GM12878 (cell line): ENCODE data around the gene LSM5. TPM values are rescaled to one million over a fixed set of nuclear protein-coding genes. Genes with fewer than 3 reads are reported as not detected.

ENCODE experiments used
- ATAC-seq: fragments of 200-7000 bp; cut with Tn5 transposase; 3 replicates; pipeline ENCODE4 v1.9.1; 2020; ENCODE audit warnings: mild to moderate bottlenecking, moderate library complexity
- BruUV-seq: library from RNA; stranded (reverse); fragments of 400-500 nt; replicated peaks from 2 replicates; lab custom pipeline; 2021; lab: Mats Ljungman, UMichigan
- CTCF ChIA-PET: fragments of 300-600 bp; sonication (Branson Sonifier 250); formaldehyde crosslinking; extraction: SDS; loops from one replicate; lab custom pipeline; 2021; ENCODE audit warnings: inconsistent platforms; lab: Yijun Ruan, JAX
- POLR2A ChIA-PET: fragments of 350-600 bp; formaldehyde crosslinking; extraction: SDS; loops from one replicate; lab custom pipeline; 2021; ENCODE audit warnings: inconsistent platforms; lab: Charles Lee
- RAD21 ChIA-PET: fragments of 300-600 bp; sonication (Branson Sonifier 250); formaldehyde crosslinking; loops from one replicate; lab custom pipeline; 2023; ENCODE audit warnings: antibody characterized with exemption; ENCODE audit not compliant: unreplicated experiment; lab: Charles Lee
- SMC1A ChIA-PET: fragments of 300-600 bp; sonication (Branson Sonifier 250); formaldehyde crosslinking; loops from one replicate; lab custom pipeline; 2023; ENCODE audit not compliant: unreplicated experiment, uncharacterized antibody; lab: Charles Lee
- DNase-seq: peaks from one replicate; pipeline ENCODE4 v3.0.0-alpha.2; 2011; ENCODE audit warnings: low read depth, low spot score
- FAIRE-seq: peaks from 3 replicates; lab custom pipeline; 2011; peaks lifted over from hg19 to GRCh38; lab: Jason Lieb, UNC
- H2AFZ ChIP-seq: 2 replicates; pipeline ENCODE4 v1.6.0; 2011; ENCODE audit warnings: low read depth, low read length, control low read depth; ENCODE audit not compliant: control insufficient read depth
- H3K27ac ChIP-seq: 2 replicates; pipeline ENCODE4 v1.5.1; 2011; ENCODE audit warnings: control low read depth; ENCODE audit not compliant: control insufficient read depth, insufficient read depth
- H3K27me3 ChIP-seq, 2 experiments: replicated peaks in 1 of 2; 2 replicates each; pipeline versions ENCODE4 v1.6.0 to v1.6.1; 2011; ENCODE audit warnings: low read length in 1 of 2; ENCODE audit not compliant: control insufficient read depth in 2 of 2, insufficient read depth in 2 of 2
- H3K36me3 ChIP-seq, 2 experiments: 2 replicates each; pipeline ENCODE4 v1.5.1; 2011; ENCODE audit warnings: low read length in 1 of 2; ENCODE audit not compliant: control insufficient read depth in 2 of 2, insufficient read depth in 2 of 2
- H3K4me1 ChIP-seq: 2 replicates; pipeline ENCODE4 v1.6.1; 2011; ENCODE audit warnings: mild to moderate bottlenecking, low read length, moderate library complexity, mixed read lengths; ENCODE audit not compliant: control insufficient read depth, insufficient read depth
- H3K4me2 ChIP-seq: 2 replicates; pipeline ENCODE4 v1.6.0; 2011; ENCODE audit warnings: control low read depth; ENCODE audit not compliant: control insufficient read depth, insufficient read depth
- H3K4me3 ChIP-seq: fragments of 200-600 bp; sonication (generic); 2 replicates; pipeline ENCODE4 v1.5.1; 2016
- H3K79me2 ChIP-seq: 2 replicates; pipeline ENCODE4 v1.6.0; 2011; ENCODE audit warnings: low read length; ENCODE audit not compliant: control insufficient read depth, insufficient read depth
- H3K9ac ChIP-seq: 2 replicates; pipeline ENCODE4 v1.8.0; 2011; ENCODE audit warnings: low read length, control low read depth, mixed read lengths; ENCODE audit not compliant: control insufficient read depth, insufficient read depth
- H3K9me3 ChIP-seq: replicated peaks from 3 replicates; pipeline ENCODE4 v1.5.1; 2011; ENCODE audit warnings: mild to moderate bottlenecking, low read length; ENCODE audit not compliant: control insufficient read depth, insufficient read depth
- H4K20me1 ChIP-seq: 2 replicates; pipeline ENCODE4 v1.6.0; 2011; ENCODE audit not compliant: control insufficient read depth, insufficient read depth
- BMI1 ChIP-seq: fragments of 450-650 bp; IDR thresholded peaks from 2 replicates; pipeline ENCODE4 v1.6.1; 2016; ENCODE audit warnings: mild to moderate bottlenecking, moderate library complexity, borderline replicate concordance
- IKZF2 ChIP-seq, 2 experiments: fragments of 450-650 bp; IDR thresholded peaks; 2 replicates each; pipeline ENCODE4 v1.6.1; 2017; ENCODE audit warnings: mild to moderate bottlenecking in 2 of 2, moderate library complexity in 2 of 2
- MEF2B ChIP-seq: fragments of 450-650 bp; IDR thresholded peaks from 2 replicates; pipeline ENCODE4 v1.6.1; 2018; ENCODE audit warnings: mild to moderate bottlenecking, moderate library complexity; ENCODE audit not compliant: partially characterized antibody, poor library complexity, severe bottlenecking
- POLR2AphosphoS5 ChIP-seq: IDR thresholded peaks from 2 replicates; pipeline ENCODE4 v1.6.1; 2011; ENCODE audit warnings: mild to moderate bottlenecking, low read length, inconsistent platforms
- POU2F2 ChIP-seq: IDR thresholded peaks from 3 replicates; pipeline ENCODE4 v1.6.1; 2011; ENCODE audit warnings: low read depth, mild to moderate bottlenecking, low read length, borderline replicate concordance
- RELA ChIP-seq: fragments of 450-650 bp; IDR thresholded peaks from 2 replicates; pipeline ENCODE4 v1.8.0; 2014; ENCODE audit warnings: borderline replicate concordance; ENCODE audit not compliant: partially characterized antibody
- TCF12 ChIP-seq: IDR thresholded peaks from 2 replicates; pipeline ENCODE4 v1.6.1; 2011; ENCODE audit warnings: low read depth, mild to moderate bottlenecking, low read length
- ZNF274 ChIP-seq: IDR thresholded peaks from one replicate; pipeline ENCODE4 v1.8.0; 2011; ENCODE audit not compliant: insufficient read length, insufficient read depth
- WGBS: methylation state at CpG from one replicate; pipeline ENCODE4 v1.1.6; 2016; ENCODE audit warnings: low lambda C conversion rate; ENCODE audit not compliant: insufficient replicate concordance, insufficient coverage; ENCODE audit errors: missing lambda C conversion rate; 5-methylcytosine and 5-hydroxymethylcytosine counted together
- in situ Hi-C: fragments of 300-500 bp; cut with MboI; formaldehyde crosslinking; loops from 9 replicates; pipeline ENCODE4 v1.14.3; 2018; ENCODE audit warnings: mixed read lengths
- intact Hi-C: fragments of 100-400 bp; cut with micrococcal nuclease; formaldehyde crosslinking; loops from one replicate; pipeline ENCODE4 v1.14.2; 2022; ENCODE audit not compliant: unreplicated experiment
- polyA plus RNA-seq, 11 experiments: library from polyadenylated mRNA; depleted of rRNA in 4 of 11; unstranded in 6 of 11; stranded (reverse) in 5 of 11; fragments of >200 nt; fragmentation: Nextera tagmentation in 4 of 11; fragmentation: Illumina TruSeq in 1 of 11; extraction: Ambion mirVana in 4 of 11; extraction: Trizol in 1 of 11; gene quantifications; 1 replicate in 1 of 11; 2 replicates in 10 of 11; pipeline versions ENCODE4 v1.2.1 to v1.2.3, GENCODE V29; 2011 to 2016; ENCODE audit warnings: inconsistent platforms in 2 of 11, missing spikeins in 2 of 11, low read depth in 1 of 11
- total RNA-seq, 4 experiments: library from RNA; depleted of rRNA in 3 of 4; stranded (reverse); fragments of >200 nt in 3 of 4; fragmentation: Illumina TruSeq in 1 of 4; extraction: Trizol in 1 of 4; gene quantifications; 2 replicates each; pipeline versions ENCODE4 v1.2.1 to v1.2.3, GENCODE V29; 2013 to 2021
- TF ChIP-seq, protein P1 (sequence below): fragments of 450-650 bp; IDR thresholded peaks from 2 replicates; pipeline ENCODE4 v1.6.1; 2017; ENCODE audit warnings: mild to moderate bottlenecking, moderate library complexity
- TF ChIP-seq, protein P2 (sequence below): fragments of 450-650 bp; formaldehyde crosslinking; IDR thresholded peaks from 2 replicates; pipeline ENCODE4 v1.5.0; 2022; ENCODE audit warnings: mild to moderate bottlenecking, missing genetic modification characterization
- TF ChIP-seq, protein P3 (sequence below): fragments of 450-650 bp; conservative IDR thresholded peaks from 2 replicates; pipeline ENCODE4 v1.6.1; 2017; ENCODE audit warnings: mild to moderate bottlenecking, moderate library complexity

The LSM5 gene
- total and polyA plus RNA-seq, 10 of the 15 experiments (the other 5 are each of a cell fraction or from before 2014, with no cell fraction given): 29.4 to 538 (median 145) TPM

DNA sequence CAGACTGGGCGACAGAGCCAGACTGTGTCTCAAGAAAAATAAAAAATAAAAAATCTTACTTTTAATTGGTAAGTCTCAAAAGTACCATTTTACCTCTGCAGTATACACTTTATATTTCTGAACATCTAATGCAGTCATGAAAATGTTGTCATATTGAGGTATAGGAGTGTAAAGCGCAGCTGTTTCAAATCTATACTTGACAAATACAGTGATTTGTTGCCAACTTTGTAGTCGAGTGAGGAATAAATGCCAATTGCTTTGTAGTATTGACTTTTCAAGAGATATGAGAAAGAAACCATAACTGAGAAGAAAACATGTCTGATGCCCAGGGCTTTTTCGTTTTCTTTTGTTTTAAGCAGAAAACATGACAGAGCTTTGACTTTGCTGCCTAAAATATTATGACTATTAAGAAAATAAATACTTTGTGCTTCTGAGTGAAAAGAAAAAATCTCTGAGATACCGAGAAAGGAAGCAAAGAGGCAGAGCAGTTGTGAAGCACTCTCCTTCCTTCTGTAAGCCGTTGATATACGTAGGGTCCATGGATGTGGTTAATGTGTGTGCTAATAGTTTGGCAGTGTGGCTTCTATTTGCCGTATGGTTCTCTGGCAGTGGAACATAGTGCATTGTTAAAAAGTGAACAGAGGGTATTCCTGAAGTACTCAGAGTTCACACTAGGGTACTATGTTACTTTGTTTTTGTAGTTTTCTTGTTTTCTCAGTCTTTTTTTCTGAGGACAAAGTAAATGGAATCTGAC, 43.3 kb upstream of the LSM5 start:
- FAIRE-seq (no peak), ATAC-seq (no peak), DNase-seq (no peak)
- no peaks in the 10 kb centered on the region; the same call in 2 of the 3 replicates for H3K9me3 ChIP-seq
- H2AFZ ChIP-seq: no peak overlapping the region
- in situ Hi-C loops: no loop called here
- ChIA-PET POLR2A (no interaction called here), SMC1A (no interaction called here), CTCF (no interaction called here), RAD21 (interaction anchor here (1.8 kb wide), 1 partner anchor 38 kb away, joined by 3 read pairs; the partner anchor contains the start of gene AVL9)
- intact Hi-C loops: no loop called here
- no peak overlapping the region for H3K27ac ChIP-seq
- no peak overlapping the region for H3K9ac ChIP-seq
- H3K36me3 ChIP-seq: no peaks in the 10 kb centered on the region; a peak in 1 of 4 replicates
- H3K4me2 ChIP-seq: no peak overlapping the region
- H3K79me2 ChIP-seq: no peaks in the 10 kb centered on the region; the same call in 1 of the 2 replicates
- no TSS peak for BruUV-seq
- no peaks in the 10 kb centered on the region for H3K4me1 ChIP-seq
- no peak overlapping the region for H3K4me3 ChIP-seq
- H3K27me3 ChIP-seq: no peaks in the 10 kb centered on the region
- WGBS: 95% methylated on average over 8 of the region's 8 CpGs
- H4K20me1 ChIP-seq: no peaks in the 10 kb centered on the region
- TF ChIP-seq TCF12: no peak
- TF ChIP-seq POLR2AphosphoS5: no peak
- no peak for TF ChIP-seq MEF2B
- TF ChIP-seq BMI1: no peak
- TF ChIP-seq POU2F2: no peak
- TF ChIP-seq RELA: no peak
- TF ChIP-seq, protein P1, sequence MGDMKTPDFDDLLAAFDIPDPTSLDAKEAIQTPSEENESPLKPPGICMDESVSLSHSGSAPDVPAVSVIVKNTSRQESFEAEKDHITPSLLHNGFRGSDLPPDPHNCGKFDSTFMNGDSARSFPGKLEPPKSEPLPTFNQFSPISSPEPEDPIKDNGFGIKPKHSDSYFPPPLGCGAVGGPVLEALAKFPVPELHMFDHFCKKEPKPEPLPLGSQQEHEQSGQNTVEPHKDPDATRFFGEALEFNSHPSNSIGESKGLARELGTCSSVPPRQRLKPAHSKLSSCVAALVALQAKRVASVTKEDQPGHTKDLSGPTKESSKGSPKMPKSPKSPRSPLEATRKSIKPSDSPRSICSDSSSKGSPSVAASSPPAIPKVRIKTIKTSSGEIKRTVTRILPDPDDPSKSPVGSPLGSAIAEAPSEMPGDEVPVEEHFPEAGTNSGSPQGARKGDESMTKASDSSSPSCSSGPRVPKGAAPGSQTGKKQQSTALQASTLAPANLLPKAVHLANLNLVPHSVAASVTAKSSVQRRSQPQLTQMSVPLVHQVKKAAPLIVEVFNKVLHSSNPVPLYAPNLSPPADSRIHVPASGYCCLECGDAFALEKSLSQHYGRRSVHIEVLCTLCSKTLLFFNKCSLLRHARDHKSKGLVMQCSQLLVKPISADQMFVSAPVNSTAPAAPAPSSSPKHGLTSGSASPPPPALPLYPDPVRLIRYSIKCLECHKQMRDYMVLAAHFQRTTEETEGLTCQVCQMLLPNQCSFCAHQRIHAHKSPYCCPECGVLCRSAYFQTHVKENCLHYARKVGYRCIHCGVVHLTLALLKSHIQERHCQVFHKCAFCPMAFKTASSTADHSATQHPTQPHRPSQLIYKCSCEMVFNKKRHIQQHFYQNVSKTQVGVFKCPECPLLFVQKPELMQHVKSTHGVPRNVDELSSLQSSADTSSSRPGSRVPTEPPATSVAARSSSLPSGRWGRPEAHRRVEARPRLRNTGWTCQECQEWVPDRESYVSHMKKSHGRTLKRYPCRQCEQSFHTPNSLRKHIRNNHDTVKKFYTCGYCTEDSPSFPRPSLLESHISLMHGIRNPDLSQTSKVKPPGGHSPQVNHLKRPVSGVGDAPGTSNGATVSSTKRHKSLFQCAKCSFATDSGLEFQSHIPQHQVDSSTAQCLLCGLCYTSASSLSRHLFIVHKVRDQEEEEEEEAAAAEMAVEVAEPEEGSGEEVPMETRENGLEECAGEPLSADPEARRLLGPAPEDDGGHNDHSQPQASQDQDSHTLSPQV: no peak
- TF ChIP-seq, protein P2, sequence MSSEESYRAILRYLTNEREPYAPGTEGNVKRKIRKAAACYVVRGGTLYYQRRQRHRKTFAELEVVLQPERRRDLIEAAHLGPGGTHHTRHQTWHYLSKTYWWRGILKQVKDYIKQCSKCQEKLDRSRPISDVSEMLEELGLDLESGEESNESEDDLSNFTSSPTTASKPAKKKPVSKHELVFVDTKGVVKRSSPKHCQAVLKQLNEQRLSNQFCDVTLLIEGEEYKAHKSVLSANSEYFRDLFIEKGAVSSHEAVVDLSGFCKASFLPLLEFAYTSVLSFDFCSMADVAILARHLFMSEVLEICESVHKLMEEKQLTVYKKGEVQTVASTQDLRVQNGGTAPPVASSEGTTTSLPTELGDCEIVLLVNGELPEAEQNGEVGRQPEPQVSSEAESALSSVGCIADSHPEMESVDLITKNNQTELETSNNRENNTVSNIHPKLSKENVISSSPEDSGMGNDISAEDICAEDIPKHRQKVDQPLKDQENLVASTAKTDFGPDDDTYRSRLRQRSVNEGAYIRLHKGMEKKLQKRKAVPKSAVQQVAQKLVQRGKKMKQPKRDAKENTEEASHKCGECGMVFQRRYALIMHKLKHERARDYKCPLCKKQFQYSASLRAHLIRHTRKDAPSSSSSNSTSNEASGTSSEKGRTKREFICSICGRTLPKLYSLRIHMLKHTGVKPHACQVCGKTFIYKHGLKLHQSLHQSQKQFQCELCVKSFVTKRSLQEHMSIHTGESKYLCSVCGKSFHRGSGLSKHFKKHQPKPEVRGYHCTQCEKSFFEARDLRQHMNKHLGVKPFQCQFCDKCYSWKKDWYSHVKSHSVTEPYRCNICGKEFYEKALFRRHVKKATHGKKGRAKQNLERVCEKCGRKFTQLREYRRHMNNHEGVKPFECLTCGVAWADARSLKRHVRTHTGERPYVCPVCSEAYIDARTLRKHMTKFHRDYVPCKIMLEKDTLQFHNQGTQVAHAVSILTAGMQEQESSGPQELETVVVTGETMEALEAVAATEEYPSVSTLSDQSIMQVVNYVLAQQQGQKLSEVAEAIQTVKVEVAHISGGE (CRISPR knock-in tag): no peak
- TF ChIP-seq ZNF274: no peak
- no peak for TF ChIP-seq IKZF2 (IDR thresholded peaks at IDR 0.05)
- TF ChIP-seq, protein P3, sequence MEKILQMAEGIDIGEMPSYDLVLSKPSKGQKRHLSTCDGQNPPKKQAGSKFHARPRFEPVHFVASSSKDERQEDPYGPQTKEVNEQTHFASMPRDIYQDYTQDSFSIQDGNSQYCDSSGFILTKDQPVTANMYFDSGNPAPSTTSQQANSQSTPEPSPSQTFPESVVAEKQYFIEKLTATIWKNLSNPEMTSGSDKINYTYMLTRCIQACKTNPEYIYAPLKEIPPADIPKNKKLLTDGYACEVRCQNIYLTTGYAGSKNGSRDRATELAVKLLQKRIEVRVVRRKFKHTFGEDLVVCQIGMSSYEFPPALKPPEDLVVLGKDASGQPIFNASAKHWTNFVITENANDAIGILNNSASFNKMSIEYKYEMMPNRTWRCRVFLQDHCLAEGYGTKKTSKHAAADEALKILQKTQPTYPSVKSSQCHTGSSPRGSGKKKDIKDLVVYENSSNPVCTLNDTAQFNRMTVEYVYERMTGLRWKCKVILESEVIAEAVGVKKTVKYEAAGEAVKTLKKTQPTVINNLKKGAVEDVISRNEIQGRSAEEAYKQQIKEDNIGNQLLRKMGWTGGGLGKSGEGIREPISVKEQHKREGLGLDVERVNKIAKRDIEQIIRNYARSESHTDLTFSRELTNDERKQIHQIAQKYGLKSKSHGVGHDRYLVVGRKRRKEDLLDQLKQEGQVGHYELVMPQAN: no peak
